Head of caudate nucleus (tissue), 42 donors: Measurements from ENCODE around the gene AQP6.

Source experiments
- DNase-seq, 42 donors: peaks; one replicate each; pipeline versions ENCODE4 v3.0.0 to v3.0.0-alpha.2; 2020 to 2021; ENCODE audit warnings: mixed read lengths in 7 of 42
- intact Hi-C: fragments of 100-400 bp; cut with DNase I; formaldehyde crosslinking; loops from one replicate; pipeline ENCODE4 v1.15.0; 2022

AQP6 gene

DNA sequence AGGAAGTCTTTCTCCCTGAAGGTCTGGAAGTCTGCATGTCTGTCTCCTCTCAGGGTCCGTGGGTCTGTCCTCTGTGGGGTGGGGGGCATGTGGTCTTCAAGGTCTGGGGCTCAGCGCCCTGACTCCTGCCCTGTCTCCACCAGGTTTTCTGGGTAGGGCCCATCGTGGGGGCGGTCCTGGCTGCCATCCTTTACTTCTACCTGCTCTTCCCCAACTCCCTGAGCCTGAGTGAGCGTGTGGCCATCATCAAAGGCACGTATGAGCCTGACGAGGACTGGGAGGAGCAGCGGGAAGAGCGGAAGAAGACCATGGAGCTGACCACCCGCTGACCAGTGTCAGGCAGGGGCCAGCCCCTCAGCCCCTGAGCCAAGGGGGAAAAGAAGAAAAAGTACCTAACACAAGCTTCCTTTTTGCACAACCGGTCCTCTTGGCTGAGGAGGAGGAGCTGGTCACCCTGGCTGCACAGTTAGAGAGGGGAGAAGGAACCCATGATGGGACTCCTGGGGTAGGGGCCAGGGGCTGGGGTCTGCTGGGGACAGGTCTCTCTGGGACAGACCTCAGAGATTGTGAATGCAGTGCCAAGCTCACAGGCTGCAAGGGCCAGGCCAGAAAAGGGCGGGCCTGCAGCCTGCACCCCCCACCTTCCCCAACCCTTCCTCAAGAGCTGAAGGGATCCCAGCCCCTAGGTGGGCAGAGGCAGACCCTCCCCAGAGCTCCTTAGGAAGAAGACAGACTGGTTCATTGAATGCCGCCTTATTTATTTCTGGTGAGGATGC, 7.7 kb upstream of the AQP6 start:
- peak in 1 of 42 donors; percentile 7 for DNase-seq
- intact Hi-C loops: loop anchor here (5.0 to 10.0 kb wide), 3 partner anchors 58 to 210 kb away; no protein-coding TSS in a partner anchor

- peak in 1 of 42 donors; percentile 19 for DNase-seq
- intact Hi-C loops: loop anchor here (2.0 to 10.0 kb wide), 4 partner anchors 91 to 209 kb away; partner anchors contain the start of gene ASIC1
Measured at GRCh38 chr12:49965836-49966235, 6.9 kb upstream of the AQP6 start.

- peak in 1 of 42 donors; percentile 30 for DNase-seq
- intact Hi-C loops: loop anchor here (2.0 to 10.0 kb wide), 4 partner anchors 90 to 208 kb away; partner anchors contain the start of gene ASIC1
Measured at GRCh38 chr12:49966511-49967041, 6.2 kb upstream of the AQP6 start.

DNA sequence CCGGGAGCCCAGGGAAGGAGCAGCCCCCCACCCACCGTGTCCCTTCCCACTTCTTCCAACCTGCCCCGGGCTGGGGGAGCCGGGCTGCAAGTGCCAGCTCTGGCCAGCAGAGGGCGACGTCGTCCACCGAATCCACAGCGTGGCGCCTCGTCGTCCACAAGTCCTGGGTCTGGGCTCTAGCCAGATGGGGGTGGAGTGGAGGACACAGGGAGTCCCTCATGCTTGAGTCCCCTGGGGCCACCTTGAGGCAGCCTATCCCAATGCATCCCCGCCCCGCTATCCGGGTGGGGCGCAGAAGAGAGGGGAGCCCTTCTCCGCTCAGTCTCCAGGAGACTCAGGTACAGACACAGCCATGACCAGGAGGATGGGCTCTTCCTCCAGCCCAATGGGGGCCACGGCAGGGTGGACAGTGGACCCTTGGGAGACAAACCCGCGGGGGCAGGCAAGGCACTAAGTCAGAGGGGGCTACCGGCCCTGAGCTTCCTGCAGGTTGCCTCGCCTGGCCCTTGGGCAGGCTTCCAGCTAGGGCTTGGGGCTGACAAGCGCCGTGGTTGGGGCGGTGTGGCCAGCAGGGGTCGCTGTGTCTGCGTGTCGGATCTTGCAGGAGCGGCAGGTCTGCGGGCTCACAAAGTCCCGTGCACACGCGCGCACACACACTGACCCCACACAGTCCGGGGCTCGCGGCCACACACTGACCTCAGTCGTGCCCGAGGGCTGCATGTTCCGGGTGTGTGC, 5.5 kb upstream of the AQP6 start:
- DNase-seq: peak; percentile 90 to 99 (median 96)
- intact Hi-C loops: loop anchor here (2.0 to 10.0 kb wide), 4 partner anchors 90 to 208 kb away; partner anchors contain the start of gene ASIC1

GRCh38 chr12:49967777-49968250, 4.9 kb upstream of the AQP6 start:
- DNase-seq: no peak
- intact Hi-C loops: loop anchor here (2.0 to 10.0 kb wide), 4 partner anchors 89 to 207 kb away; partner anchors contain the start of gene ASIC1

GRCh38 chr12:49968471-49968870, 4.3 kb upstream of the AQP6 start:
- DNase-seq: peak in 2 of 42 donors; percentile 26 to 34
- intact Hi-C loops: loop anchor here (5.0 to 10.0 kb wide), 2 partner anchors 101 to 206 kb away; no protein-coding TSS in a partner anchor

DNA sequence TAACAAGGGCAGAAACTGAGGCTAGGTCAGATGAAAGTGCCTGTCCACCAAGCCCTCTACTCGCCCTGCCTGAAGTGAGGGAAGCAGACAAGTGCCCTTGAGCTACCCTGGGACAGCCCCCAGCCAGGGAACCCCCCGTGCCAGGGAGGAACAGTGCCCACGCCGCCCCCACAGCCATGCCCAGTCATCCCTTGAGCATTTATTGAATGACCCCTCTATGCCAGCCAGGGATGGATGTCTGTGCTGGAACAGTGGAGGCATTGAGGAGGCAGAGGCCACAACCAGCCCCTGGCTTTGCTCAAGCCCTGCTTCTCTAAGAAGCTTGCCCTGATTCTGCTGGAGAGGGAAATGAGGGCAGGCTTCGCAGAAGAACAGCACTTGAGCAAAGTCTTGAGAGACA, 3.7 kb upstream of the AQP6 start:
- DNase-seq: peak; percentile 33 to 88 (median 68)
- intact Hi-C loops: loop anchor here (5.0 to 10.0 kb wide), 2 partner anchors 102 to 206 kb away; no protein-coding TSS in a partner anchor

DNA sequence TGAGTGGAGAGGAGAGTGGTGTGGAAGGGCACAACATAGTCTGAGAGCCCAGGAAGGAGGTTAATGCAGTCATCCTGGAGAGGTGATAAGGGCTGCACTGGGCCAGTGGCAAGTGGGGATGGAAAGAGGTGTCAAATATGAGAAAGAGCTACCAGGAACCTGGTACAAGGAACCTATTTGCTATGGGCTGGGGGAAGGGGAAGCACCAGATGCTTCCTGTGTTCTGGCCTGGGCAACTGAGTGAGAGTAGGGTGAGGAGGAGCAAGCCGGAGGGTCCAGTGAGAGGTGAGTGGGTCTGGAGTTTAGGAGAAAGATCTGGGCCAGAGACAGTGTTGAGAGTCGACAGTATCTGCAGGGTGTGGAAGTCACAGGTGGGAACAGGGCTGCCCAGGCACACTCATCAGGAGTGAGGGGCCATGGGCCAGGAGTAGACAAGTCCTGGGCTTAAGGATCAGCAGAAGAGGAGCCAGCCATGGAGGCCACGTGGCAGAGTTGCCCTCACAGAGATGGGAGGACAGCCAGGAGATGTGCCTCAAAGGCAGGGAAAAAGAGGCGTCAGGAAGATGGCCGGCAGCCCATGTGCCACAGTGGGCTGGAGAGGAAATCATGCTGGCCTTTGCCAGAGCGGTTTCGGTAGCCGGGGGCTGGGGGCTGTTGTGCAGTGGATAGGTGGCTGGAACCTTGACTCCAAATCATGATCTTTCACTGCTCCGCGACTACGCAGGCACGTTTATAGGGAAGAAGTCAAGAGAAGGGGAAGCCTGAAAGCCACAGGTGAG, 2.9 kb upstream of the AQP6 start:
- intact Hi-C loops: loop anchor here (5.0 to 10.0 kb wide), 3 partner anchors 55 to 205 kb away; partner anchors contain the start of gene RACGAP1

DNA sequence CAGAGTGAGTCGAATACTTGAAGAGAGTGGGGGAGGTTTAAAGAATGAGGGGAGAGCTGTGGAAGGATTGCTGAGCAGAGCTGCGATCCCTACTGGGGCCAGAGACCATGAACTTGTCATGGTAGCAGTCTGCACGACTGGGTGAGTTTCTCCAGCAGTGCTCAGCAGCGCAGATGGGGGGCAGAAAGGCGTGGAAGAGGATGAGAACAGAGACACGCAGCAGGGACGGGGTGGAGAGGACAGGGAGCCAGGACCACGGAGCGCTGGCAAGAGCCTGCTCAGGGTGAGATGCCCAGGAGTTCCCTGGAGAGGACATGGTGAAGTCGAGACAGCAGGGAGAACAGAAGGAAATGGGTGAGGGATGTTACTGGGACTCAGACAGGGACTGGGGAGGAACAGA, 2.1 kb upstream of the AQP6 start:
- intact Hi-C loops: loop anchor here (10.0 kb wide), 1 partner anchor 54 kb away; the partner anchor contains the start of gene RACGAP1
- DNase-seq: peak in 1 of 42 donors; percentile 36

More for the DNA sequence above, 2.9 kb upstream of the AQP6 start:
- peak in 3 of 42 donors; percentile 23 to 47 (median 32) for DNase-seq

GRCh38 chr12:49971141-49971540, 1.6 kb upstream of the AQP6 start:
- intact Hi-C loops: loop anchor here (10.0 kb wide), 1 partner anchor 54 kb away; the partner anchor contains the start of gene RACGAP1
- DNase-seq: no peak

DNA sequence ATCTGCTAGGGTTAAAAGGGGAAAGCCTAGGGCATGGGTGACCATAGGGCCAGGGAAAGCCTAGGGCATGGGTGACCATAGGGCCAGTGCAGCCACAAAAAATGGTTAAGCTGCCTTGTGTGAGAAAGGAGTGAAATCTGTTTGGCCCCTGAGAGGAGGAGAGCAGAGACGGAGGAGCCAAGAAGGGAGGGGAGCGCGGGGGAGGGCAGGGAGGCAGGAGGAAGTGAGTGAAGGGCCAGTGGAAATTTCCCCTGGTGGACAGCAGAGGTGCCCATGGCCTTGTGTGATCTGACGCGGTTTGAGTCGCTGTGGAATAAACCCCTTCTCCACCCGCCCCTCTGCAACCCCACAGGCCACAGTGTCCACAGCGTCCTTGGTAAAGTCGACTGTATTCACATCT, 618 bp upstream of the AQP6 start:
- peak in 8 of 42 donors; percentile 17 to 72 (median 44) for DNase-seq
- intact Hi-C loops: loop anchor here (10.0 kb wide), 1 partner anchor 53 kb away; the partner anchor contains the start of gene RACGAP1

DNA sequence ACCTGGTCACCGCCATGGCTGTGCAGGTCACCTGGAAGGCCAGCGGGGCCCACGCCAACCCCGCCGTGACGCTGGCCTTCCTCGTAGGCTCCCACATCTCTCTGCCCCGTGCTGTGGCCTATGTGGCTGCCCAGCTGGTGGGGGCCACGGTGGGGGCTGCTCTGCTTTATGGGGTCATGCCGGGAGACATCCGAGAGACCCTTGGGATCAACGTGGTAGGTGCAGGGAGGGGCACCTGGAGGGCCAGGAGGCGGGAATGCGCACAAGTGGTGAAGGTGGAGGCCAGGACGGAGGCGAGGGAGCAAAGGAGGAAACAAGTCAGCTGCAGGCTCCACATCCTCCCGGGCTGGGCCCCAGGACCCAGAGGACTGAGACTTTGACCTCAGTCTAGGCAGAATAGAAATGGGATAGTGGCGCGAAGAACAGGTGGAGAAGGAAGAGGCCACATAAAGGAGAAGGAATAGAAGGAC, 649 bp downstream of the AQP6 start:
- no peak for DNase-seq
- intact Hi-C loops: loop anchor here (10.0 kb wide), 1 partner anchor 51 kb away; the partner anchor contains the start of gene RACGAP1

- intact Hi-C loops: loop anchor here (2.0 to 10.0 kb wide), 2 partner anchors 51 to 83 kb away; partner anchors contain the start of genes ASIC1 and RACGAP1
- peak; percentile 58 to 95 (median 88) for DNase-seq
Measured at GRCh38 chr12:49974231-49974675, 1.5 kb downstream of the AQP6 start.

DNA sequence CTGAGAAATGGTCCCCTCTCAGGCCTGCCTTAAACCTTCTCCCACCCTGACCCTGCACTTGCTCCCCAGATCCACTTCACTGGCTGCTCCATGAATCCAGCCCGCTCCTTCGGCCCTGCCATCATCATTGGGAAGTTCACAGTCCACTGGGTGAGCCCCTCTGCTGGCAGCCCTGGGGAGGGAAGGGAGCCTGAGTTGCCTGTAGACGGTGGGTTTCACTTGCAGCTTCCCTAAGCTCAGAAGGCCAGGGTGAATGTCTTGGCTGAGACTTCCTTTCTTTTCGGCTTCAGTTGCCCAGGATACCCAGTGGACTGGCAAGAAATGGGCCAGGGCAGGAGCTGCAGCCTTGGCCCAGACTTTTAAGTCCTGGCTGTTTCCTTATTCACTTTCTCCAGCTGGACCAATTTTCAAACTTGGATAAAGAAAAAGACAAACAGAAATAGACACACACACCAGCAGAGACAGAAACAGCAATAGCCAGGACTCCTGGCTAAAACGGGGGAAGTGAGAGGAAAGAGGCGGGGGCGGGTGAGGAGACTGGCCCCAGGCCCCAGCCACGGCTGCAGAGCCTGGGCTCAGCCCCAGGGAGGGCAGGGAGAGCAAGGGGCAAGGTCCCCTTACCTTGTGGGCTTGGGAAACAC, 2.0 kb downstream of the AQP6 start:
- DNase-seq: peak in 13 of 42 donors; percentile 15 to 75 (median 46)
- intact Hi-C loops: loop anchor here (2.0 to 10.0 kb wide), 2 partner anchors 50 to 82 kb away; partner anchors contain the start of genes ASIC1 and RACGAP1

DNA sequence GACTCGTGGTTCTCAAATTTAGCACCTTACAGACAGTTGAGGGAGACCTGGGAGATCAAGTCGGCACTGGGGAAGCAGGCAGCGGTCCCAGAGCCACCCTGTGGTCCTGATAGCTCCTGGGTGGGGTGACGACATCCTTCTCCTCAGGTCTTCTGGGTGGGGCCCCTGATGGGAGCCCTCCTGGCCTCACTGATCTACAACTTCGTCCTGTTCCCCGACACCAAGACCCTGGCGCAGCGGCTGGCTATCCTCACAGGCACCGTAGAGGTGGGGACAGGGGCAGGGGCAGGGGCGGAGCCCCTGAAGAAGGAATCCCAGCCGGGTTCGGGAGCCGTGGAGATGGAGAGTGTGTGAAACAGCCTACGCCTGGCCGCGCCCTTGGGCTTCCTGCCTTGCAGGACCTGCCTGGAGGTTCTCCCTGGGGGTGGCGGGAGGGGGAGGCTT, 2.6 kb downstream of the AQP6 start:
- intact Hi-C loops: loop anchor here (2.0 to 10.0 kb wide), 2 partner anchors 49 to 81 kb away; partner anchors contain the start of genes ASIC1 and RACGAP1
- DNase-seq: peak in 1 of 42 donors; percentile 11

DNA sequence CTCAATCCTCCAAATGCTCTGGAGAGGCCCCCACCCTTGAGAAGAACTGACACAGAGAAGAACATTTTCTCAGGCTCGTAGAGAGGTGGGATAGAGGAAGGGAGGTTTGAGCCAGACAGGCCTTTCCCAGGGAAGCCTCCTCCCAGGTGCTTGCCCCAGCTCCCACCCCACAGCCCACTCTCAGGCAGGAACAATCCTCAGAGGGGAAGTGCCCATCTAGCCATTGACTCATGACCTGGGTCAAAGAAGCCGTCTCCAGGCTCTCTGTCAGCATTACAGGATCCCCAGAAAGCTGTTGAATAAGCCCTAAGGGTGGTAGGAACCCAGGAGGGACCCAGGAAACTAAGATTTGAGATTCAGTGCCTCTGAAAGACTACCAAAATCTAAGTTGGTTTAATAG, 3.8 kb downstream of the AQP6 start:
- intact Hi-C loops: loop anchor here (10.0 kb wide), 1 partner anchor 48 kb away; the partner anchor contains the start of gene RACGAP1
- DNase-seq: no peak

DNA sequence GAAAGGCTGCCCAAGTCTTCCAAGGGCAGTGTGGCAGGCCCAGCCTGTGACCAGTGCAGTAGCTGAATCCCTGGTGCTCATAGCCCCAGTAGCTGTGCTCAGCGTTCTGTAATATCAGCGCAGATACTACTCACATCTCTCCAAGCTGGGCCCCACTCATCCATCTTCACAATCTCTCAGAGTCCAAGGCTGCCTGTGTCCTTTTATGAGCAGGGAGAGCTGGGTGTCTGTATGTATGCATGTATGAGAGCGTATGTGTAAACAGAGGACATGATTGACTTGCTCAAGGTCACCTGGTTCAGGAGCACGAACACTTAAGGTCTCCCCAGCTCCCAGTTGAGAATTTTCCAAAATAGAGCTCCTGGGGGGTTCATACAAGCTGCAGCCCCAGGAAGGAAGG, 5.4 kb downstream of the AQP6 start:
- intact Hi-C loops: loop anchor here (10.0 kb wide), 1 partner anchor 47 kb away; the partner anchor contains the start of gene RACGAP1
- no peak for DNase-seq
